ENCODE data around the gene MLIP.
A peak's percentile ranks its signal among the peaks of the same experiment; 100 is the strongest.

The MLIP gene

GRCh38 chr6:54095723-54096122 is 15.5 kb upstream of the MLIP start:
- no peak for DNase-seq (ENCODE audit: low spot score)

GRCh38 chr6:54096811-54097210 is 14.4 kb upstream of the MLIP start:
- DNase-seq (ENCODE audit: low spot score) = no peak

GRCh38 chr6:54097753-54098152 is 13.5 kb upstream of the MLIP start:
- no peak for DNase-seq (ENCODE audit: low spot score)

GRCh38 chr6:54098450-54099044 is 12.7 kb upstream of the MLIP start:
- DNase-seq (ENCODE audit: low spot score) = no peak

- DNase-seq (ENCODE audit: low spot score) = peak; percentile 81
Measured at GRCh38 chr6:54099225-54099624, 12.0 kb upstream of the MLIP start.

GRCh38 chr6:54100411-54101006 is 10.7 kb upstream of the MLIP start:
- DNase-seq (ENCODE audit: low spot score) = no peak

- DNase-seq (ENCODE audit: low spot score) = no peak
Measured at GRCh38 chr6:54102238-54102637, 9.0 kb upstream of the MLIP start.

GRCh38 chr6:54103497-54103896 is 7.7 kb upstream of the MLIP start:
- DNase-seq (ENCODE audit: low spot score) = no peak

GRCh38 chr6:54106727-54107126 is 4.5 kb upstream of the MLIP start:
- DNase-seq (ENCODE audit: low spot score) = no peak

- DNase-seq (ENCODE audit: low spot score) = no peak
Measured at GRCh38 chr6:54107470-54108090, 3.7 kb upstream of the MLIP start.

- DNase-seq (ENCODE audit: low spot score) = no peak
Measured at GRCh38 chr6:54108271-54108670, 3.0 kb upstream of the MLIP start.

- DNase-seq (ENCODE audit: low spot score) = no peak
Measured at GRCh38 chr6:54109586-54109985, 1.7 kb upstream of the MLIP start.

GRCh38 chr6:54112151-54112650 is 958 bp downstream of the MLIP start:
- DNase-seq (ENCODE audit: low spot score) = no peak

- no peak for DNase-seq (ENCODE audit: low spot score)
Measured at GRCh38 chr6:54114991-54115390, 3.7 kb downstream of the MLIP start.

- DNase-seq (ENCODE audit: low spot score) = no peak
Measured at GRCh38 chr6:54115966-54116365, 4.7 kb downstream of the MLIP start.

- DNase-seq (ENCODE audit: low spot score) = no peak
Measured at GRCh38 chr6:54118117-54118516, 6.9 kb downstream of the MLIP start.

GRCh38 chr6:54125493-54125892 is 14.2 kb downstream of the MLIP start:
- DNase-seq (ENCODE audit: low spot score) = no peak

GRCh38 chr6:54130179-54130578 is 18.9 kb downstream of the MLIP start:
- DNase-seq (ENCODE audit: low spot score) = no peak

- DNase-seq (ENCODE audit: low spot score) = no peak
Measured at GRCh38 chr6:54132587-54132986, 21.3 kb downstream of the MLIP start.

GRCh38 chr6:54133186-54133585 is 21.9 kb downstream of the MLIP start:
- no peak for DNase-seq (ENCODE audit: low spot score)

GRCh38 chr6:54134935-54135334 is 23.7 kb downstream of the MLIP start:
- no peak for DNase-seq (ENCODE audit: low spot score)

GRCh38 chr6:54135665-54136369 is 24.6 kb downstream of the MLIP start:
- DNase-seq (ENCODE audit: low spot score) = no peak

GRCh38 chr6:54138795-54139194 is 27.6 kb downstream of the MLIP start:
- DNase-seq (ENCODE audit: low spot score) = no peak

Measured in COLO829 (cell line).